GM18868 (cell line): ENCODE results near the gene LRRC45.

Experiments
- ATAC-seq: cut with Tn5 transposase; IDR thresholded peaks from one replicate; pipeline ENCODE4 v1.9.1; 2021; ENCODE audit warnings: mild to moderate bottlenecking, moderate library complexity; ENCODE audit not compliant: unreplicated experiment

LRRC45 gene

DNA sequence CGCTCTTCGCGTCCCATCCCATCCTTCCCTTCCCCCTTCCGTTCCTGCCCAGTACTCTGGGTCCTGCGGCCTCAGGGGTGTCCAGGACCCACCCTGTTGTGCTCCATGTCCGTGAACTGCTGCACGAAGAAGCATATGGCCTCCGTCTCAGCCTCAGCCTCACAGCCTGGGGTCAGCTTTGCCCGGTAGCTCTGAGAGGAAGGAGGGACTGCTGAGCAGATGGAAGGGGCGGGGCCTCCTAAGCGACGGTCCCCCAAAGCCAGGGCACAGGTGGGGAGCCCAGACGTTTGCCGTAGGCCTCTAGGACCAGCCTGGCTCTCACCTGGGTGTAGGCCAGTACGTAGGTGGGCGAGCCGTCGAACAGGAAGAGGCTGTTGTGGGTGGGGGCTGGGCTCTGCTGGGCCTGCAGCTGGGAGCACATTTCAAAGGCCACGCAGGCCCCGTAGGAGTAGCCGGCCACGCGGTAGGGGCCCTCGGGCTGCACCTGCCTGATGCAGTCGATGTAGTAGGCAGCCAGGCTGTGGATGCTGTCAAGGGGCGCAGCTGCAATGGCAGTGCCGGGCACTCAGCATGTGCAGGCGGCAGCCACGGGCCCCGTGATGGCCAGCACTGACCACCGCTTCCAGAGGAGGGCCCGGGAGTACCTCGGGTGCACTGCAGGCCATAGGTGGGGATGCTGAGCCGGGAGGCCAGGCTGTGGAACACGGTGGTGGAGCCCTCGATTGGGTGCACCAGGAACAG, 57.1 kb downstream of the LRRC45 start:
- no peak for ATAC-seq
